Upper lobe of right lung (tissue), 1 donor: ENCODE results near the gene KLF3. TPM values are rescaled to one million over a fixed set of nuclear protein-coding genes. Genes with fewer than 3 reads are reported as not detected.

Experiments used
- ATAC-seq: fragments of 200-7000 bp; cut with Tn5 transposase; one replicate; pipeline ENCODE4 v1.9.1; 2020; ENCODE audit warnings: mild to moderate bottlenecking, moderate library complexity
- DNase-seq: peaks from one replicate; pipeline ENCODE4 v3.0.0-alpha.2; 2020
- H3K27ac ChIP-seq: fragments of 200-600 bp; one replicate; pipeline ENCODE4 v1.8.0; 2022
- H3K27me3 ChIP-seq: fragments of 200-600 bp; one replicate; pipeline ENCODE4 v1.8.0; 2022; ENCODE audit warnings: mild to moderate bottlenecking
- H3K36me3 ChIP-seq: fragments of 200-600 bp; one replicate; pipeline ENCODE4 v1.8.0; 2022
- H3K4me1 ChIP-seq: fragments of 200-600 bp; one replicate; pipeline ENCODE4 v1.8.0; 2022
- H3K4me3 ChIP-seq: fragments of 200-600 bp; one replicate; pipeline ENCODE4 v1.8.0; 2022; ENCODE audit warnings: mild to moderate bottlenecking
- H3K9me3 ChIP-seq: fragments of 200-600 bp; one replicate; pipeline ENCODE4 v1.8.0; 2022
- CTCF ChIP-seq: fragments of 200-600 bp; IDR thresholded peaks from one replicate; pipeline ENCODE4 v1.8.0; 2022; ENCODE audit warnings: antibody characterized with exemption
- intact Hi-C: fragments of 100-400 bp; cut with DNase I; formaldehyde crosslinking; loops from one replicate; pipeline ENCODE4 v1.11.0; 2022
- total RNA-seq: library from RNA; stranded (reverse); fragmentation: NEBNext Ultra II Directional; extraction: Animal tissue kit (Norgen Biotek cat#: 25700); gene quantifications from one replicate; pipeline ENCODE4 v1.2.1, GENCODE V29; 2021
- donor health status: DM: no; HTN: yes; CAD: no; lungs with severe emphysema.

KLF3 gene
- total RNA-seq, 1 donor from 2014 or later = 70.6 TPM

DNA sequence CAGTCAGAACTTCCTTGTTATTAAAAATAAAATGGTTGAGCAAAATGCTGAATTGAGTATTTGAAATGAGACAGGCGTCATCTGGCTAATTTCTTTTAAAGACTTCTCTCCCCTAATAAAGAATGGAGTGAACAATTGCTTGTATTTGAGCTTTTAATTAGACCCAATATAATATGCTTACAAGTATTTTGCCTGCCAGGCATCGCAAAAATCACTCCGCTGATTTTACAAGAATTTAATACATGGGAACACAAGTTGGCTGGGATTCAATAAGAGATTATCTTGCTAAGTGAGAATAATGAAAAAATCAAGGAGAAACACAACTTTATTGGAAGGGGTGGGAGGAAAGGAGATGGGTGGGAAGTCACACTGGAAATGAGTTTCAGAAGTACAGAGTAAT is 52.3 kb downstream of the KLF3 start:
- TF ChIP-seq CTCF = no peak
- no peaks in the 10 kb centered on the region for H3K27me3 ChIP-seq
- H3K36me3 ChIP-seq = no peaks in the 10 kb centered on the region
- H3K4me3 ChIP-seq = no peak overlapping the region
- intact Hi-C loops = no loop called here
- no peak for DNase-seq
- no peak overlapping the region for H3K27ac ChIP-seq
- H3K4me1 ChIP-seq = no peaks in the 10 kb centered on the region
- no peaks in the 10 kb centered on the region for H3K9me3 ChIP-seq
- no peak for ATAC-seq

DNA sequence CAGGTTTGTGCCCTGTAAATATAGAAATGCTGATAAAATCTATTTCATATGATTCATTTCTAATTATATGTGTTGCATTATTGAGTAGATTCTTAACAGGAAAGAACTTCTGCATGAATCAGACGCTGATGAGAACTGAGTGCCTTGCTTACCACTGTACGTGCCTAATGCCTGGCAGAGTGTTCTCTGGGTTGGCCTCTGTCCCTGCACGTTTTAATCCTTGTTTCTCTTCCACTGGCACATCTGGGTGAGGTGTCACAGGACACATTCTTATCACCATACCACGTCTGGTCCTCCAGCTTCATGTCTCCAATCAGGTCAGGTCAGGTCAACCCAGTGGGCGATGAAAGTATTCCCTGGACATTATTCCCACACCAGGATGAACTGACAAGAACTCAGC is 53.6 kb downstream of the KLF3 start:
- intact Hi-C loops = no loop called here
- no peak for ATAC-seq
- H3K36me3 ChIP-seq = no peaks in the 10 kb centered on the region
- DNase-seq = no peak
- H3K27ac ChIP-seq = no peak overlapping the region
- no peaks in the 10 kb centered on the region for H3K27me3 ChIP-seq
- no peak for TF ChIP-seq CTCF
- H3K4me1 ChIP-seq = no peaks in the 10 kb centered on the region
- no peak overlapping the region for H3K4me3 ChIP-seq
- H3K9me3 ChIP-seq = no peaks in the 10 kb centered on the region

- no peak for DNase-seq
- no peaks in the 10 kb centered on the region for H3K4me1 ChIP-seq
- H3K4me3 ChIP-seq = no peak overlapping the region
- no peak overlapping the region for H3K27ac ChIP-seq
- intact Hi-C loops = no loop called here
- ATAC-seq = no peak
- H3K27me3 ChIP-seq = no peaks in the 10 kb centered on the region
- no peaks in the 10 kb centered on the region for H3K36me3 ChIP-seq
- H3K9me3 ChIP-seq = no peaks in the 10 kb centered on the region
- no peak for TF ChIP-seq CTCF
Observed at GRCh38 chr4:38723114-38723513, 59.1 kb downstream of the KLF3 start.

GRCh38 chr4:38723726-38724474 is 59.9 kb downstream of the KLF3 start:
- DNase-seq (no peak), ATAC-seq (no peak)
- intact Hi-C loops = no loop called here
- Histone ChIP-seq H3K27me3 (no peaks in the 10 kb centered on the region), H3K36me3 (no peaks in the 10 kb centered on the region), H3K4me3 (no peak overlapping the region), H3K4me1 (no peaks in the 10 kb centered on the region), H3K27ac (no peak overlapping the region), H3K9me3 (no peaks in the 10 kb centered on the region)
- no peak for TF ChIP-seq CTCF

DNA sequence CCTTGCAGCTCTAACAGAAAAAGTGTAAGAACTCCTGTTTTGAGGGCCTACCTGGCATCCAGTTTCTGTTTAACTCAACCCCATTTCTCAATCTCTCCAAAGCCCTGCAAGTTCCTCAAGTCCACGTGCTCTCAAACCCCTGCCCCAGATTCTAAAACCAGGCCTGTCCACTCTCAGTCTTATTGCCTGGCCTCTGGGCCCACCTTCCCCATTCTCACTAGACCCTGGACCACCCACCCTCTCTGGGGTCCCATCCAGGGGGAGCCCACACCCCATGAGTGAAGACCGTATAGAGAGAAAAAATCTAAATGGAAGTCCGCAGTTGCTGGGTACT is 60.4 kb downstream of the KLF3 start:
- Histone ChIP-seq H3K27ac (no peak overlapping the region), H3K4me1 (no peaks in the 10 kb centered on the region), H3K36me3 (no peaks in the 10 kb centered on the region), H3K4me3 (no peak overlapping the region), H3K9me3 (no peaks in the 10 kb centered on the region), H3K27me3 (no peaks in the 10 kb centered on the region)
- DNase-seq (no peak), ATAC-seq (no peak)
- no peak for TF ChIP-seq CTCF
- intact Hi-C loops = no loop called here
